HG03039 (cell line): Measurements from ENCODE around the gene NEK4.
"Not testable (repeated sequence)": the region's sequence is repeated elsewhere in the genome, so short reads cannot be mapped to it uniquely, and the experiment has no call there.

Experiments
- ATAC-seq: cut with Tn5 transposase; IDR thresholded peaks from one replicate; pipeline ENCODE4 v1.9.1; 2021; ENCODE audit warnings: mild to moderate bottlenecking, moderate library complexity; ENCODE audit not compliant: unreplicated experiment

The NEK4 gene

GRCh38 chr3:52678265-52679198, 92.2 kb downstream of the NEK4 start:
- ATAC-seq = no peak

GRCh38 chr3:52676201-52676600, 94.5 kb downstream of the NEK4 start:
- ATAC-seq = not testable (repeated sequence)

DNA sequence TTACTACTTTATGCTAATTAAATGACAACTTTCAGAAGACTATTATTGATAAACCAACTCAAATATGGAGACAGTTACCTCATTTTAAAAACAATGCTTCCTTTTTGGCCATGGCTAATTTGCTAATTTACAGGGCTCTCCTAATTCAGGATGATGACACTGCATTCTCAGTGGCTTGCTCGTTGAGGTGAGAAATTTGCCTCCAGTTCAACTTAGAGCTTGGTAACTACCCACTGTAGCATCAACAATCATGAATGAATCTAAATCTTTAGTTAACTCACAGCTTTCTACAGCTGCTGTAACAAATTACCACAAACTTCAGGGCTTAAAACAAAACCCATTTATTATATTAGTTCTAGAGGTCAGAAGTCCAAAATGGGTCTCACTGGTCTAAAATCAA, 99.1 kb downstream of the NEK4 start:
- no peak for ATAC-seq

- peak; percentile 69 for ATAC-seq
Measured at GRCh38 chr3:52670621-52671521, 99.9 kb downstream of the NEK4 start.

GRCh38 chr3:52663098-52663497, 107.6 kb downstream of the NEK4 start:
- no peak for ATAC-seq

DNA sequence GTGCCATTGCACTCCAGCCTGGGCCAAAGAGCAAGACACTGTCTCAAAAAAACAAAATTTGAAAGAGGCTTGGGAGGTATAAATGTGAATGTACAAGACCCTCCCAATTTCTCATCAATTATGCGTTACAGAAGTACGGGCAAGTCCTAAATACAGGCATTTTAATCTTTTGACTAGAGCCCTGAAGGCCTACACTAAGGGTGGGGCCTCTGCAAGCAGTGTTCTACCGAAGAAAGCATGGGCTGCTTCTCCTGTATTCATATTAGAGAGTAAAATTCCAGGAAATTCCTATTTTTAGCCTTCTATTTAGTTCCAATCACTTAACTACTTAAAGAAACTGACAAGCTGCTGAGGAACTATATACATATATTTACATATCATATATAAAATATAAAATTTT, 110.7 kb downstream of the NEK4 start:
- no peak for ATAC-seq
